Osteocyte (in vitro differentiated cells): ENCODE measurements around the gene FGGY. TPM values are rescaled to one million over a fixed set of nuclear protein-coding genes. Genes with fewer than 3 reads are reported as not detected.

Source experiments
- DNase-seq: peaks from one replicate; pipeline ENCODE4 v3.0.0; 2021; ENCODE audit warnings: mixed read lengths; ENCODE audit not compliant: unreplicated experiment; ENCODE audit errors: extremely low spot score
- H3K27ac Mint-ChIP-seq: one replicate; pipeline ENCODE4 v1.8.0; 2021; ENCODE audit warnings: mild to moderate bottlenecking, mixed read lengths; ENCODE audit not compliant: unreplicated experiment
- H3K27me3 Mint-ChIP-seq: one replicate; pipeline ENCODE4 v1.8.0; 2021; ENCODE audit warnings: mixed read lengths; ENCODE audit not compliant: unreplicated experiment
- H3K36me3 Mint-ChIP-seq: one replicate; pipeline ENCODE4 v1.8.0; 2021; ENCODE audit warnings: mixed read lengths; ENCODE audit not compliant: unreplicated experiment
- H3K4me1 Mint-ChIP-seq: one replicate; pipeline ENCODE4 v1.8.0; 2021; ENCODE audit warnings: mixed read lengths; ENCODE audit not compliant: unreplicated experiment
- H3K4me3 Mint-ChIP-seq: one replicate; pipeline ENCODE4 v1.8.0; 2021; ENCODE audit warnings: mild to moderate bottlenecking, moderate library complexity, mixed read lengths; ENCODE audit not compliant: unreplicated experiment
- H3K9me3 Mint-ChIP-seq: one replicate; pipeline ENCODE4 v1.8.0; 2021; ENCODE audit warnings: mixed read lengths; ENCODE audit not compliant: unreplicated experiment
- CTCF ChIP-seq: fragments of 200-600 bp; sonication (generic); IDR thresholded peaks from 2 replicates; pipeline ENCODE4 v1.5.0; 2021; ENCODE audit warnings: antibody characterized with exemption, mild to moderate bottlenecking, moderate library complexity
- total RNA-seq: library from RNA; stranded (reverse); gene quantifications from 2 replicates; pipeline ENCODE4 v1.2.1, GENCODE V29; 2021

The FGGY gene
- total RNA-seq, 1 donor from 2014 or later = 9.1 TPM

GRCh38 chr1:59759156-59759925, 462.4 kb downstream of the FGGY start:
- no peaks in the 10 kb centered on the region for H3K9me3 Mint-ChIP-seq
- H3K4me1 Mint-ChIP-seq = peaks cover 31% of the 10 kb centered on the region
- peak overlapping the region; percentile 61 for H3K4me3 Mint-ChIP-seq
- TF ChIP-seq CTCF = peak; percentile 97
- no peaks in the 10 kb centered on the region for H3K36me3 Mint-ChIP-seq
- DNase-seq = peak; percentile 91
- H3K27ac Mint-ChIP-seq = no peak overlapping the region
- H3K27me3 Mint-ChIP-seq = no peaks in the 10 kb centered on the region

- no peak for DNase-seq
- Mint-ChIP-seq H3K27me3 (no peaks in the 10 kb centered on the region), H3K4me3 (no peak overlapping the region), H3K27ac (no peak overlapping the region), H3K4me1 (peaks cover 18% of the 10 kb centered on the region), H3K9me3 (no peaks in the 10 kb centered on the region), H3K36me3 (no peaks in the 10 kb centered on the region)
- TF ChIP-seq CTCF = no peak
These were observed 464.5 kb downstream of the FGGY start for GRCh38 chr1:59761443-59761842.

GRCh38 chr1:59763418-59763817, 466.5 kb downstream of the FGGY start:
- H3K36me3 Mint-ChIP-seq = no peaks in the 10 kb centered on the region
- TF ChIP-seq CTCF = no peak
- no peak for DNase-seq
- H3K27ac Mint-ChIP-seq = no peak overlapping the region
- H3K4me3 Mint-ChIP-seq = no peak overlapping the region
- no peaks in the 10 kb centered on the region for H3K9me3 Mint-ChIP-seq
- peaks cover 19% of the 10 kb centered on the region for H3K4me1 Mint-ChIP-seq
- no peaks in the 10 kb centered on the region for H3K27me3 Mint-ChIP-seq

- no peak for DNase-seq
- no peaks in the 10 kb centered on the region for H3K9me3 Mint-ChIP-seq
- H3K4me3 Mint-ChIP-seq = no peak overlapping the region
- no peak for TF ChIP-seq CTCF
- no peak overlapping the region for H3K27ac Mint-ChIP-seq
- H3K36me3 Mint-ChIP-seq = no peaks in the 10 kb centered on the region
- H3K27me3 Mint-ChIP-seq = no peaks in the 10 kb centered on the region
- H3K4me1 Mint-ChIP-seq = peaks cover 8% of the 10 kb centered on the region
These were observed 468.3 kb downstream of the FGGY start for GRCh38 chr1:59765011-59765730.

GRCh38 chr1:59766227-59766855, 469.4 kb downstream of the FGGY start:
- no peak overlapping the region for H3K4me3 Mint-ChIP-seq
- TF ChIP-seq CTCF = no peak
- H3K9me3 Mint-ChIP-seq = no peaks in the 10 kb centered on the region
- no peak for DNase-seq
- H3K36me3 Mint-ChIP-seq = no peaks in the 10 kb centered on the region
- no peaks in the 10 kb centered on the region for H3K27me3 Mint-ChIP-seq
- H3K4me1 Mint-ChIP-seq = peaks cover 8% of the 10 kb centered on the region
- H3K27ac Mint-ChIP-seq = no peak overlapping the region
